IMR-90 (cell line): ENCODE measurements around the gene SLC15A1. TPM values are rescaled to one million over a fixed set of nuclear protein-coding genes. Genes with fewer than 3 reads are reported as not detected.

Experiments
- ATAC-seq: fragments of 200-7000 bp; cut with Tn5 transposase; 2 replicates; pipeline ENCODE4 v1.9.1; 2020; ENCODE audit warnings: low read depth, mild to moderate bottlenecking, moderate library complexity
- BruUV-seq: library from RNA; stranded (reverse); fragments of 400-500 nt; replicated peaks from 2 replicates; lab custom pipeline; 2021; lab: Mats Ljungman, UMichigan
- CTCF ChIA-PET: fragments of 300-600 bp; formaldehyde crosslinking; extraction: SDS; loops from one replicate; lab custom pipeline; 2021; ENCODE audit warnings: antibody characterized with exemption; lab: Yijun Ruan, JAX
- POLR2A ChIA-PET: fragments of 300-600 bp; sonication (Branson Sonifier 250); formaldehyde crosslinking; loops from one replicate; lab custom pipeline; 2022; ENCODE audit warnings: antibody characterized with exemption; ENCODE audit not compliant: unreplicated experiment; lab: Charles Lee
- DNase-seq: peaks from one replicate; pipeline ENCODE4 v3.0.0; 2013
- H2AFZ ChIP-seq: replicated peaks from 2 replicates; pipeline ENCODE3; 2013; ENCODE audit warnings: low read length, mild to moderate bottlenecking; ENCODE audit not compliant: poor library complexity
- H2AK5ac ChIP-seq: 2 replicates; pipeline ENCODE4 v1.6.1; 2013; ENCODE audit warnings: low read depth, low read length, inconsistent platforms
- H2AK9ac ChIP-seq: replicated peaks from 2 replicates; pipeline ENCODE3; 2013; ENCODE audit warnings: mild to moderate bottlenecking, low read depth, low read length, moderate library complexity; ENCODE audit not compliant: poor library complexity
- H2BK120ac ChIP-seq: 2 replicates; pipeline ENCODE4 v1.6.1; 2013; ENCODE audit warnings: low read depth, low read length, inconsistent platforms
- H2BK15ac ChIP-seq: 3 replicates; pipeline ENCODE4 v1.6.1; 2013; ENCODE audit warnings: low read depth, low read length, inconsistent platforms
- H2BK20ac ChIP-seq: 2 replicates; pipeline ENCODE4 v1.6.1; 2013; ENCODE audit warnings: low read depth, mild to moderate bottlenecking, inconsistent platforms, low read length, moderate library complexity
- H2BK5ac ChIP-seq: 2 replicates; pipeline ENCODE4 v1.6.1; 2013; ENCODE audit warnings: mild to moderate bottlenecking, low read depth, low read length, inconsistent platforms; ENCODE audit not compliant: poor library complexity, severe bottlenecking
- H3K14ac ChIP-seq: replicated peaks from 2 replicates; pipeline ENCODE4 v1.6.1; 2013; ENCODE audit warnings: low read depth, low read length, inconsistent platforms
- H3K18ac ChIP-seq: 2 replicates; pipeline ENCODE4 v1.6.1; 2013; ENCODE audit warnings: low read depth, low read length, control low read depth
- H3K23ac ChIP-seq: 2 replicates; pipeline ENCODE4 v1.6.1; 2013; ENCODE audit warnings: low read depth, low read length, inconsistent platforms
- H3K27ac ChIP-seq: 2 replicates; pipeline ENCODE4 v1.5.1; 2013; ENCODE audit warnings: mild to moderate bottlenecking, control low read depth, low read length; ENCODE audit not compliant: insufficient read depth
- H3K27me3 ChIP-seq: 2 replicates; pipeline ENCODE4 v1.6.1; 2013; ENCODE audit warnings: low read length; ENCODE audit not compliant: control insufficient read depth, insufficient read depth
- H3K36me3 ChIP-seq: 2 replicates; pipeline ENCODE4 v1.6.1; 2013; ENCODE audit warnings: low read length, mixed read lengths; ENCODE audit not compliant: control insufficient read depth, insufficient read depth
- H3K4ac ChIP-seq: 2 replicates; pipeline ENCODE4 v1.6.1; 2013; ENCODE audit warnings: low read depth, low read length, inconsistent platforms
- H3K4me1 ChIP-seq: 2 replicates; pipeline ENCODE4 v1.6.1; 2013; ENCODE audit warnings: low read length, mixed read lengths; ENCODE audit not compliant: control insufficient read depth, insufficient read depth
- H3K4me2 ChIP-seq: 2 replicates; pipeline ENCODE4 v1.6.1; 2013; ENCODE audit warnings: low read depth, mild to moderate bottlenecking, control low read depth, low read length, moderate library complexity
- H3K4me3 ChIP-seq: 2 replicates; pipeline ENCODE4 v1.5.1; 2013; ENCODE audit warnings: low read depth, mild to moderate bottlenecking, control low read depth, low read length, moderate library complexity; ENCODE audit not compliant: insufficient read depth
- H3K56ac ChIP-seq: 2 replicates; pipeline ENCODE4 v1.6.1; 2013; ENCODE audit warnings: low read length, inconsistent platforms; ENCODE audit not compliant: insufficient read depth; ENCODE audit errors: extremely low read depth
- H3K79me1 ChIP-seq, 2 experiments: 2 replicates each; pipeline ENCODE4 v1.6.1; 2013; ENCODE audit warnings: low read length in 2 of 2, inconsistent platforms in 1 of 2, low read depth in 1 of 2
- H3K9ac ChIP-seq: 2 replicates; pipeline ENCODE4 v1.6.1; 2013; ENCODE audit warnings: low read depth, low read length, control low read depth
- H3K9me1 ChIP-seq: 2 replicates; pipeline ENCODE4 v1.6.1; 2013; ENCODE audit warnings: low read length, inconsistent platforms; ENCODE audit not compliant: insufficient read depth
- H3K9me3 ChIP-seq: 2 replicates; pipeline ENCODE4 v1.6.1; 2013; ENCODE audit warnings: low read length; ENCODE audit not compliant: control insufficient read depth, insufficient read depth
- H4K20me1 ChIP-seq: 2 replicates; pipeline ENCODE4 v1.6.1; 2013; ENCODE audit warnings: low read length, inconsistent platforms; ENCODE audit not compliant: insufficient read depth
- H4K5ac ChIP-seq: 2 replicates; pipeline ENCODE4 v1.6.1; 2013; ENCODE audit warnings: mild to moderate bottlenecking, low read depth, low read length, control low read depth
- H4K8ac ChIP-seq, 2 experiments: 2 replicates each; pipeline ENCODE4 v1.6.1; 2013; ENCODE audit warnings: low read depth in 2 of 2, low read length in 2 of 2, control low read depth in 1 of 2, inconsistent platforms in 1 of 2
- H4K91ac ChIP-seq: 2 replicates; pipeline ENCODE4 v1.6.1; 2013; ENCODE audit warnings: low read depth, low read length, inconsistent platforms; ENCODE audit not compliant: insufficient read depth
- MAZ ChIP-seq: IDR thresholded peaks from 2 replicates; pipeline ENCODE4 v1.6.1; 2012; ENCODE audit warnings: low read depth, mild to moderate bottlenecking, low read length, improper control_type of control experiment, moderate library complexity, borderline replicate concordance
- POLR2A ChIP-seq: IDR thresholded peaks from 2 replicates; pipeline ENCODE4 v1.6.1; 2012; ENCODE audit warnings: mild to moderate bottlenecking, low read depth, low read length
- RAD21 ChIP-seq: IDR thresholded peaks from 2 replicates; pipeline ENCODE4 v1.6.1; 2012; ENCODE audit warnings: low read length, improper control_type of control experiment
- dilution Hi-C: fragments of 300-500 bp; cut with HindIII; formaldehyde crosslinking; loops from one replicate; pipeline ENCODE4 v1.14.3; 2018; ENCODE audit warnings: low sequenced_read_pairs; ENCODE audit not compliant: unreplicated experiment
- in situ Hi-C: fragments of 300-500 bp; cut with MboI; formaldehyde crosslinking; loops from 3 replicates; pipeline ENCODE4 v1.14.3; 2019; ENCODE audit warnings: low sequenced_read_pairs, inconsistent platforms, mixed read lengths
- intact Hi-C: fragments of 100-400 bp; cut with micrococcal nuclease; formaldehyde crosslinking; loops from 2 replicates; pipeline ENCODE4 v1.10.0; 2022
- polyA plus RNA-seq, 3 experiments: library from polyadenylated mRNA; depleted of rRNA; stranded (reverse); fragments of >200 nt; gene quantifications; 2 replicates each; pipeline ENCODE4 v1.2.3, GENCODE V29; 2012; ENCODE audit warnings: low replicate concordance in 1 of 3
- total RNA-seq: library from RNA; depleted of rRNA; stranded (reverse); fragments of >200 nt; gene quantifications from 2 replicates; pipeline ENCODE4 v1.2.3, GENCODE V29; 2012

SLC15A1 gene
- total and polyA plus RNA-seq, 2 of the 4 experiments (the other 2 are of a cell fraction): not detected

- in situ Hi-C loops (loop anchor here (25.0 kb wide), 2 partner anchors 528 to 803 kb away; partner anchors contain the start of gene FARP1), intact Hi-C loops (no loop called here), dilution Hi-C loops (loop anchor here (25.0 kb wide), 1 partner anchor 203 kb away; no protein-coding TSS in a partner anchor)
- no peak overlapping the region for H3K27ac ChIP-seq
- no peak overlapping the region for H2BK5ac ChIP-seq
- no peak overlapping the region for H2BK20ac ChIP-seq
- CTCF ChIA-PET: interaction anchor here (0.7 to 1.0 kb wide), 2 partner anchors 12 to 96 kb away, joined by 3 read pairs; no protein-coding TSS in a partner anchor
- H3K4me3 ChIP-seq: no peak overlapping the region
- H2BK15ac ChIP-seq: no peak overlapping the region
- H3K4ac ChIP-seq: no peak overlapping the region
- no peaks in the 10 kb centered on the region for H3K79me1 ChIP-seq
- H3K23ac ChIP-seq: no peak overlapping the region
- H3K36me3 ChIP-seq: no peaks in the 10 kb centered on the region
- peaks cover 15% of the 10 kb centered on the region for H3K27me3 ChIP-seq
- H3K4me1 ChIP-seq: no peaks in the 10 kb centered on the region
- no peak overlapping the region for H2AFZ ChIP-seq
- no peaks in the 10 kb centered on the region for H4K20me1 ChIP-seq
- TF ChIP-seq POLR2A (no peak), MAZ (no peak), RAD21 (no peak)
- no peak overlapping the region for H4K5ac ChIP-seq
- H3K9me1 ChIP-seq: no peaks in the 10 kb centered on the region
- BruUV-seq: no TSS peak
- ATAC-seq: no peak
- H3K9ac ChIP-seq: no peak overlapping the region
- no peak for DNase-seq
- no peak overlapping the region for H2AK5ac ChIP-seq
- no peak overlapping the region for H4K8ac ChIP-seq
- H3K18ac ChIP-seq: no peak overlapping the region
- no peak overlapping the region for H3K56ac ChIP-seq
- POLR2A ChIA-PET: interaction anchor here (0.6 kb wide), 1 partner anchor 189 kb away, joined by 3 read pairs; no protein-coding TSS in a partner anchor
- no peak overlapping the region for H3K14ac ChIP-seq
- no peak overlapping the region for H2AK9ac ChIP-seq
- H3K4me2 ChIP-seq: no peak overlapping the region
- no peak overlapping the region for H2BK120ac ChIP-seq
- no peak overlapping the region for H4K91ac ChIP-seq
- no peaks in the 10 kb centered on the region for H3K9me3 ChIP-seq
These were observed 86.9 kb downstream of the SLC15A1 start for GRCh38 chr13:98665638-98665995.
